ENCODE measurements around the gene P4HB.

- TF ChIP-seq GLIS3 (CRISPR knock-in tag; IDR thresholded peaks at IDR 0.05): no peak
- no peak for TF ChIP-seq RARB (CRISPR knock-in tag; IDR thresholded peaks at IDR 0.05)
- TF ChIP-seq ARNTL (CRISPR knock-in tag; IDR thresholded peaks at IDR 0.05; ENCODE audit: borderline replicate concordance, low read depth): no peak
- no peak for TF ChIP-seq TCF4 (CRISPR knock-in tag; IDR thresholded peaks at IDR 0.05; ENCODE audit: borderline replicate concordance)
Observed at GRCh38 chr17:81810476-81810875, 49.9 kb downstream of the P4HB start.

Measured in SK-N-SH treated with all-trans-retinoic acid at 6 μM for 48 hours (cell line).